Inferior parietal cortex (tissue), 1 donor: ENCODE data around the gene PPP1R1B.

Experiments
- DNase-seq: peaks from one replicate; pipeline ENCODE4 v3.0.0-alpha.2; 2016; ENCODE audit errors: extremely low spot score

The PPP1R1B gene

DNA sequence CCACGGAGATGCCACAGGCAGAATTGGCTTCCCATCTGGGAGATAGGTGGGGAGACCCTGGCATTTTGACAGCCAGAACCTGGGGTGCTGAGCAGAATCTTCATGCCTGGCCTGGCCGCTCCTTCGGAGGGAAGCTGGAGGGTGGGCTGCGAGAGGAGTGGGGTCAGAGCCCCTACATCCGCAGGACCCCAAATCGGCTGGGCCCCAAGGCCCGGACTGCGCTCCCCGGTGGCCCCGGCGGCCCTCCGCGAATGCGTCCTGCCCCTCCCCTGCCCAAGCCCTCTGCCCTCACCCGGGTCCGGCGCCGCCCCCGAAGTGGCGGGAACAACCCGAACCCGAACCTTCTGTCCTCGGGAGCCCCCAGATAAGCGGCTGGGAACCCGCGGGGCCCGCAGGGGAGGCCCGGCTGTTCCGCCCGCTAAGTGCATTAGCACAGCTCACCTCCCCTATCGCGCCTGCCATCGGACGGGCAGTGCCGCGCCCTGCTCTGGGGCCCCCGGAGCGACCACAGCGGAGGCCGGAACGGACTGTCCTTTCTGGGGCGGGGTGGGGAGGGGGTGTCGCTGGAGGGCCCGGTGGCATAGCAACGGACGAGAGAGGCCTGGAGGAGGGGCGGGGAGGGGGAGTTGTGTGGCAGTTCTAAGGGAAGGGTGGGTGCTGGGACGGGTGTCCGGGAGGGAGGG, 40.7 kb downstream of the PPP1R1B start:
- no peak for DNase-seq

GRCh38 chr17:39667945-39668924, 41.5 kb downstream of the PPP1R1B start, which contains the start of gene PNMT:
Gene PNMT (plus strand): TSS chr17:39668453. CDS start chr17:39668476, 23 bp downstream.
- DNase-seq = no peak

- no peak for DNase-seq
Measured at GRCh38 chr17:39669897-39670735, 43.4 kb downstream of the PPP1R1B start.

- DNase-seq = no peak
Measured at GRCh38 chr17:39670746-39671145, 44.0 kb downstream of the PPP1R1B start.

GRCh38 chr17:39671651-39672521, 45.1 kb downstream of the PPP1R1B start:
- no peak for DNase-seq

DNA sequence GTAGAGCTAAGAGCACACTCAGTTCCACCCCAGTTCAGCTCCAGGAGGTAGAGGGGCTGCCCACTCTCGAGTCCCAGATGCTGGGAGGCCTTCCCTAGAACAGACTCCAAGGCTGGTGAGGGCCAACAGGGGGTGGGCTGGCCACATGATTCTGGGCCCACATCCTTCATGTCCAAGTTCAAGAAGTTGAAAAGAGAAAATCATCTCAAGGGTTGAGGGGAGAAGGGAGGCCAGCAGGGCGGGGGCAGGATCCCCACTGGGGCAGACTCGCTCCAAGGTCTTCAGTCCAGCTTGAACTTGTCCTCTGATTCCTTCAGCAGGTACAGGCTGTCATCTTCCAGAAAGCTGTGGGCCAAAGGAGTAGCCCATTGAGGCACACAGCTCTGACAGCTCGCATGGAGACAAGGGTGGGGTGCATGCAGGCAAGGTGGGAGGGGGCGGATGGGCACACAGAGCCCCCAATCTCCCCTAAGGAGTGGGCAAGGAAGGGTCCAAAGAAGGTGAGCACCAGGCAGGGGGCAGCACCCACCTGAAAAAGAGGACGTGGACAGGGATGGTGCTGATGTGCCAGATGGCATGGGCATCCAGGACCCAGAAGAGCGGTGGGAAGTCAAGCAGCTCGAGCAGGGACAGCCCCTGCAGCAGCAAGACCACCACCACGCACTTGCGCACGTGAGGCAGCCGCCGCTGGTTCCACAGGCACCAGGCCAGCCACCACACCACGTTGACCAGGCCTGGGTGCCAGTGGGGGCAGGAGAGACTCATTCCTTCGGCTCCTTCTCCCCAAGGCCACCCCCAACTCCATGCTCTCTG, 46.0 kb downstream of the PPP1R1B start:
- DNase-seq = no peak

DNA sequence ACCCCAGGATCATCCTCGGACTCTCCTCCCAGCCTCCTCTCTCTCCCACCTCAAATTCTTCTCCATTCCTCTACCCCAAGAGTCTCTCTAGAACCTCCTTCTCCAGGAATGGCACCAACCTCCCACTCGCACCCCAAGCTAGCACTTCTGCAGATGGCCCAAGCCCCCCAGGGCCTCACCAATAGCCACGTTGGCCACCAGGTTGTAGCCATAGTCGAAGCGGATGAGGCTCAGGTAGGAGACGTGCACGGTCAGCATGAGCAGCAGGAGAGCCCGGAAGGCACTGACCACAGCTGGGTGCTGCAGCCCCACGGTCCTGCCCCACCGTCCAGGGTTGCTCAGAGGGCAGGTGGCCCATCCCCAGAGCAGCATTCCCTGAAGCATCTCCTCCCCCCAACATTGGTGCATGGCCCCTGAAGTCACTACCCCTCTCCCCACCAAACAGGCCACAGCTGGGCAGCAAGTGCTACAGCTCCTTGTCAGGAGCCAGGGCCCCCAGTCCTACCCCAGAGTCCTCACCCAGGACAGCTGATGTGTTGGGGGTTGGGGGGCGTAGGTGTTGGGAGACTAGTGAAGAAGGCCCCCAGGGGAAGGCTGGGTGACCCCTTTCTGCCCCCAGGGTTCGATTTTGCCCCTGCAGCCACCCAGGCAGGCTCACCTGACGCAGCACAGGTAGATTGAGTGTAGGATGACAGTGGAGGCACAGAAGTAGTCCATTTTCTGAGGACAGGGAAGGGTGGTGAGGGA, 46.8 kb downstream of the PPP1R1B start:
- no peak for DNase-seq

GRCh38 chr17:39674179-39674578, 47.4 kb downstream of the PPP1R1B start:
- DNase-seq = no peak

GRCh38 chr17:39674702-39675389, 48.1 kb downstream of the PPP1R1B start:
- no peak for DNase-seq

DNA sequence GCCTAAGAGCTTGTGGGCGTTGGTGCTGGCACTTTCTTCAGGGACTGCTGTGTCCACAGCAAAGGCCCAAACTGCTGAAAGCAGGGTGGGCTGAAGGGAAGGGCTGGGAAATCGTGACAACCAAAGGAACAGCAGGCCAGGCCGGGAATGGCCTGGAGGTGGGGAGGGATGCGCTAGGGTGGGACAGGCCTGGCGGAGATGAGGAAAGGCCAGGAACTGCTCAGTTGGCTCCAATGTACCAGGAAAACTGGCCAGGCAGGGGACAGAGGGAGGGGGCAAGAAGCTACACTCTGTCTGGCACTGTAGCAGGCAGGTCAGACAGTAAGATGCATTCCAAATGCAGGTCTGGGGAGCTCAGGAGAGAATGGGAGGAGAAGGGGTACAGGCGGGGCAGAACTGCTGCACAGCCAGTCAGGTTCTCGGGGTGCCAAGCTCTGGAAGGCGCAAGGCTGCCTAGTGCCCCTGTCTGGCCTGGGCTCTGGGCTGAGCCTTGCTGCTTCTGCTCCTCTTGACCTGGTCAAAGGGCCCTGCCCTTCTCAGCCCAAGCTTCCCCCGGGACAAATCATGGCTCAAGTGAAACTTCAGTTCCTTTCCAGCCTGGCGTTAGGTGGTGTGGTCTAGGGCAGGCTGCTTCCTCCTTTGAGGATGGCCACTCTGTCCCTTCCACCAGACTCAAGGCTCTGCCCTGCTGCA, 48.8 kb downstream of the PPP1R1B start:
- DNase-seq = no peak

DNA sequence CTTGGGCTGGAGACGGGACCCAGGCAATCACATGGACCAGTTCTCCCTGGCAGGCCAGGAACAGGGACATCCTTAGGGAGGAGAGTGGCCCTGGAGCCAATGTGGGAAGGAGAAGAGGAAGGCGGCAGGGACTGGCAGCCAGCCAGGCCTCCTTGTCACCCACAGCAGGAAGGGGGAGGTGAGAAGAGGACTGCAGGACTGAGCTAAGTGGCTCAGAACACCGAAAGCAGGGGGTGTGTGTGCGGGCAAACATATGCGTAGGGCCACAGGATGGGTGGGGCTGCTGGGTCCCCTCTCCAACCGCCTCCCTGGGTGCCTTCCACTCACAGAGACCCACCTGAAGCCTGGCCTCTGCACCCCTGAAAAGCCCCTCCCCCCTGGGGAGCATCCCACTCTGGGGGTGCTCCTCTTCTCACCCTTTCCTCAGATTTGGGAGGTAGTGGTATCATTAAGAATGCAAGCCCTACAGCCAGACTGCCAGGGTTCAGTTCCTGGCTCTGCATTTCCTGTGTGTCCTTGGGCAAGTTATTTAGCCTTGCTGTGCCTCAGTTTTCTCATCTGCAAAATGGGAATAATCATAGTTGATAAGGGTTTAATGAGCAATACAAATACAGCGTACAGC, 49.6 kb downstream of the PPP1R1B start:
- peak; percentile 60 for DNase-seq

DNA sequence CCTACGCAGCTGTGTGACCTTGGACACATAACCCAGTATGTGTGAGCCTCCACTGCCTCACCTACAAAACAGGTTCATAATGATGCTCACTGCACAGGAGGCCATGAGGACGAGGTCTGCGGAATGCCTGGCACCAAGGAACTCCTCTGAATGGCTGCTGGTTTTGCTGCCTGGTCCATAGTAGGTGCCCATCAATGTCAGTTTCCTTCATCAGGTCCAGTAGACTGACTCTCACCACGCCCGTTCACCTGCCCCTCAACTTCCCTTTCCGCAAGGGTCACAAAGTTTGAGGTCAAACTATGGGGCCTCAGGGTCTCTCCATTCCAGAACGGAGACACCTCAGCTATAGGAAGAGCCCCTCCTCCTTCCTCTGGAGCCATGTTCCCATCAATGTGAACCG, 50.3 kb downstream of the PPP1R1B start:
- DNase-seq = no peak

GRCh38 chr17:39677542-39678339, 51.0 kb downstream of the PPP1R1B start:
- no peak for DNase-seq

GRCh38 chr17:39678340-39679116, 51.8 kb downstream of the PPP1R1B start:
- DNase-seq = no peak

- DNase-seq = no peak
Measured at GRCh38 chr17:39679521-39680192, 52.9 kb downstream of the PPP1R1B start.
